Measurements from ENCODE around the gene PPP1R12C.
A peak's percentile ranks its signal among the peaks of the same experiment; 100 is the strongest.

PPP1R12C gene

GRCh38 chr19:55153652-55154264 lies 36.3 kb upstream of the PPP1R12C start:
- no peak for DNase-seq
- TF ChIP-seq GATA1 (IDR thresholded peaks at IDR 0.05; ENCODE audit: low read depth, low read length): no peak
- no peak for TF ChIP-seq POLR2A (IDR thresholded peaks at IDR 0.05; ENCODE audit: low read length)

DNA sequence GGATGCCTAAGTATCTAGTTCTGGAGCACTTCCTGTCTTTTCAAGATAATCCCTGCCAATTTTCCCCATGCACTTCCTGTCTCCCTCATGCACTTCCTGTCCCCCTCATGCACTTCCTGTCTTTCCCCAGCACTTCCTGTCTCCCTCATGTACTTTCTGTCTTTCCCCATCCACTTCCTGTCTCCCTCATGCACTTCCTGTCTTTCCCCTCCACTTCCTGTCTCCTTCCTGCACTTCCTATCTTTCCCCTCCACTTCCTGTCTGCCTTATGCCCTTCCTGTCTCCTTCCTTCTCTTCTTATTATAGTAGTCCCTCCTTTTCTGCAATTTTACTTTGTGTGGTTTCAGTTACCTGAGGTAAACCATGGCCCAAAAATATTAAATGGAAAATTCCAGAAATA lies 34.6 kb upstream of the PPP1R12C start:
- TF ChIP-seq POLR2A (IDR thresholded peaks at IDR 0.05; ENCODE audit: low read length) (no peak), GATA1 (IDR thresholded peaks at IDR 0.05; ENCODE audit: low read depth, low read length) (no peak)
- DNase-seq: no peak

DNA sequence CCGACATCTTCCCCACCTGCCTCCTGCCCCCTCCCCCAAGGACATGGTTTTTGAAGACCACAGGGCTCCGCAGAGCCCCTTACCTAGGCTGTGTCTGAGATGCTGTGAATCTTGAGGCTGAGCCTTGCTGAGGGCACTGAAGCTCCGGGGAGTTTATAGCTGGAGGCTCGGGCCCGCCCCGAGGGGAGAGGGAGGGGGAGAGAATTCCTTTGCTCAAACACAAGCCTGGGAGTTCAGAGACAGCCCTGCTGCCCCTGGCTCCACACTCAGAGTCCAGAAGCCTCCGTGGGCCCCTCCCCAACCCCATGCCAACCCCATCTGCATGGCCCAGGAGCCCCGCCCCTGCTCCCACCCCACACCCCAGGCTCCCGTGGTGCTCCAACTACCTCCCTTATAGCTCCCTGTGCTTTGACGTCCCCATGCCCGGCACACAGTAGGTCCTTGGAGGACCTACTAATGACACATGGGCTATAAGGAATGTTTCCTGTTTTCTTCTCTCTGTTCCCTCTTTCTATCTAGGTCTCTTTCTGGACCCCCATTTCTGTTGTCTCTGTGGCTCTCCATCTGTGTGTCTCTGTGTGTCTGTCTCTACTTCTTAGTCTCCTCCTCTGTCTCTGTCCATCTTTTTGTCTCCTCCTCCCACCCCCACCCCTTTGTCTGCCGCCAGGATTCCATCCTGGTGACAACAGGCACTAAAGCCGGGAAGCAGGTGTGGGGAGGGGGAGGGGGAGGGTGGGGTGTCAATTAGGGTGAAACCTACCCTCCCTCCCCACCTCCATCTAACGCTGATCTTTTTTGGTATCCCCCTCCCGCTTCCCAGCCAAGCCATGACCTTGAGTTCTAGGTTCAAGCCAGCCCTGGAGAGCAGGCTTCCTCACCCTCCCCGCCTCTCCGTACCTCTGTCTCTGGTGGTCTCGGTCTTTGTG lies 31.9 kb upstream of the PPP1R12C start, which contains the start of gene TNNT1:
Gene TNNT1 (minus strand): TSS at position 129 of the 926 bp plus-strand sequence. CDS start 2,049 bp downstream, outside the sequence.
- DNase-seq: no peak
- TF ChIP-seq POLR2A (IDR thresholded peaks at IDR 0.05; ENCODE audit: low read length): no peak
- no peak for TF ChIP-seq GATA1 (IDR thresholded peaks at IDR 0.05; ENCODE audit: low read depth, low read length)

DNA sequence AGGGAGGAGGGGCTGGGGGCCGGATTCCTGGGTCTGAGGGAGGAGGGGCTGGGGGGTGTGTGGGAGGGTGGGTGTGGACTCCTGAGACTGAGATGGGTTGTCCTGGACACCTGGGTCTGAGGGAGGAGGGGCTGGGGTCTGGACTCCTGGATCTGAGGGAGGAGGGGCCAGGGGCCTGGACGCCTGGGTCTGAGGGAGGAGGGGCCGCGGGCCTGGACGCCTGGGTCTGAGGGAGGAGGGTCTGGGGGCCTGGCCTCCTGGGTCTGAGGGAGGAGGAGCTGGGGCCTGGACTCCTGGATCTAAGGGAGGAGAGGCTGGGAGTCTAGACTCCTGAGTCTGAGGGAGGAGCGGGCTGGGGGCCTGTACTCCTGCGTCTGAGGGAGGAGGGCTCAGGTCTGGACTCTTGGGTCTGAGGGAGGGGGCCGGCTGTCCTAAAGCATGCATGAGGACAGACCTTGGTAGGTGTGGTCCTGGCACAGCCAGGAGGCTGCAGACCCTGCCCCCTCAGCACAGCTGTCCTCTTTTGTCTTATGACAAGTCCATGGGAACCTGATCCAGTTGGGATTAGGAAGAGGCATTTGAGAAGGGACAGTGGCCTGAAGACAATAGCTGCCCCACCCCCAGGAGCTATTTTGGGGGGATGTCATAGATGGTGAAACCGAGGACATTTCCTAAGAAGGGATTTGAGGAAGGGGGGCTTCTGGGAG lies 30.3 kb upstream of the PPP1R12C start:
- TF ChIP-seq GATA1 (IDR thresholded peaks at IDR 0.05; ENCODE audit: low read depth, low read length): no peak
- TF ChIP-seq POLR2A (IDR thresholded peaks at IDR 0.05; ENCODE audit: low read length): no peak
- DNase-seq: no peak

- DNase-seq: no peak
- TF ChIP-seq GATA1 (IDR thresholded peaks at IDR 0.05; ENCODE audit: low read depth, low read length) (no peak), POLR2A (IDR thresholded peaks at IDR 0.05; ENCODE audit: low read length) (no peak)
Measured at GRCh38 chr19:55146705-55147273, 29.4 kb upstream of the PPP1R12C start.

DNA sequence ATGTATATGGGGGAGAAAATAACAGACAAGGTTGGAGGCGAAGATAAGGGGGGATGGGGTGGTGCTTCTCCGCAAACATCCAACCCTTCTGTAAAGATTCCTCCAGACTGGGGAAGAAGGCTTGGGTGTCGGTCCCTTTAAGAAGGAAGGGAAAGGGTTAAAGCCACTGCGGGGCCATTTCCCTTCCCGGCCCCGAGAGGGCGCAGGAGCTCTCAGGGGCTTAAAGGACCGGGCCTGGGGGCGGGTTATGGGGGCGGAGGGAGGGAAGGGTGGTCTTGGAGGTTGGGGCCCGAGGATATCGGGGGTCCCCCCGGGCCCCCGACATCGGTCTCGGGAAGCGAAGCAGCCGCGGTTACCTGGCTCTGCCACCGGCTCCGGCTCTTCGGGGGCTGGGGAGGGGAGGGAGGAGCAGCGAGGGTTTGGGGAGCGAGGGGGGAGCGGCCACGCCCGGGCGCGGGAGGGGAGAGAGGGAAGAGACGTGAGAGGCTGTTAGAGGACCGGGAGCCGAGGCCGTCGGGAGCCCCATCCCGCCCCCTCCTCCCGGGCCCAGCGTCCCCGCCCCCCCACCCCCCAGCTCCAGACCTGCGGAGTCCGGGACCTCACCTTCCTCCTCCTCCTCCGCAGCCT lies 28.8 kb upstream of the PPP1R12C start:
- TF ChIP-seq GATA1 (IDR thresholded peaks at IDR 0.05; ENCODE audit: low read depth, low read length) (no peak), POLR2A (IDR thresholded peaks at IDR 0.05; ENCODE audit: low read length) (no peak)
- peak; percentile 55 to 76 for DNase-seq

GRCh38 chr19:55145232-55145631 lies 27.8 kb upstream of the PPP1R12C start:
- no peak for DNase-seq

DNA sequence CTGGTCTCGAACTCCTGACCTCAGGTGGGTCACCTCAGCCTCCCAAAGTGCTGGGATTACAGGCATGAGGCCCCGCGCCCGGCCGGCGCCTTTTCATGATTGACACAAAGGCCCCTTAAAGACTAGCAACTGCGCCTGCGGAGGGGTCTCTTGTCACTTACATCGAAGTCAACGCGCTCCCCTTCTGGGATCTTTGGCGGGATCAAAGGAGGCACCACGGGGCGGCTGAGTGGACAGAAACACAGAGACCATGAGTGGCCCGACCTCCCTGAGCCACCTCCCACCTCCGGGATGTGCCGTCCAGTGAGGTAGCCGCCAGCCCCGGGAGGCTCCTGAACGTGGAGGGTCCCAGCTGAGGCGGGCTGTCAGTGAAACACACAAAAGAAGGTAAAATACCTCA lies 24.3 kb upstream of the PPP1R12C start:
- no peak for TF ChIP-seq GATA1 (IDR thresholded peaks at IDR 0.05; ENCODE audit: low read depth, low read length)
- TF ChIP-seq POLR2A (IDR thresholded peaks at IDR 0.05; ENCODE audit: low read length): no peak
- no peak for DNase-seq

More at GRCh38 chr19:55145232-55145631, 27.8 kb upstream of the PPP1R12C start:
- TF ChIP-seq GATA1 (IDR thresholded peaks at IDR 0.05; ENCODE audit: low read depth, low read length) (no peak), POLR2A (IDR thresholded peaks at IDR 0.05; ENCODE audit: low read length) (no peak)

GRCh38 chr19:55137915-55138314 lies 20.5 kb upstream of the PPP1R12C start:
- no peak for DNase-seq
- TF ChIP-seq GATA1 (IDR thresholded peaks at IDR 0.05; ENCODE audit: low read depth, low read length): no peak
- TF ChIP-seq POLR2A (IDR thresholded peaks at IDR 0.05; ENCODE audit: low read length): no peak

DNA sequence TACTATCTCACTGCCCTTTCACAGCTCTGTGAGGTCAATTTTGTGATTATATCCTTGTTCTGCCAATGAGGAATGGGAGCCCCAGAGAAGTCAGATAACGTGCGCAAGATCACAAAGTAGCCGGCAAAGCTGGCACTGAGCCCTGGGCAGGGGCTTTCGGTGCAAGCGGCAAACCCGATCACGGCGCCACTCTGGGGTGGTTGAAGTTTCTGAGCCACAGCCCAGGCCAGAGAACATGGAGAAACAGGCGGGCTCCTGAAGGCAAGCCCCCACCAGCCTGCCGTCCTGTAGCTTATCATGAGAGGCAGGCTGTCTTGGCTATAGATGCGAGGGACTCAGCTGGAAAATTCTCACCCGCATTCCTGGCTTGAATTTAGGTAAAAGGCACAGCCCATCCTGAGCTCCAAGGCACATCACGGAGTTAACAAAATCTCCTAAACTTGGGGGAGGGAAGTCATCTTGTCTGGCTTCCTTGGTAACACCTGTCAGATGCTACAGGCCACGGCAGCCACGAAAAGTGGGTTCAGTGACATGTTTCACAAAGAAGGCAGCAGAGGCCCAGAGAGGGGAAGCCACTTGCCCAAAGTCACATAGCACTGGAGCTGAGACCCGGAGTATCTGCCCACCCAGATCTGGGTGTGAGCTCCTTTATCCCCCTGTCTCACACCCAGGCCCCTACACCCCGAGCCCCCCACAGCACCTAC lies 19.1 kb upstream of the PPP1R12C start:
- no peak for TF ChIP-seq POLR2A (IDR thresholded peaks at IDR 0.05; ENCODE audit: low read length)
- TF ChIP-seq GATA1 (IDR thresholded peaks at IDR 0.05; ENCODE audit: low read depth, low read length): no peak

GRCh38 chr19:55134736-55135135 lies 17.3 kb upstream of the PPP1R12C start:
- no peak for DNase-seq
- no peak for TF ChIP-seq GATA1 (IDR thresholded peaks at IDR 0.05; ENCODE audit: low read depth, low read length)
- TF ChIP-seq POLR2A (IDR thresholded peaks at IDR 0.05; ENCODE audit: low read length): no peak

More for the DNA sequence above, 19.1 kb upstream of the PPP1R12C start:
- DNase-seq: no peak

DNA sequence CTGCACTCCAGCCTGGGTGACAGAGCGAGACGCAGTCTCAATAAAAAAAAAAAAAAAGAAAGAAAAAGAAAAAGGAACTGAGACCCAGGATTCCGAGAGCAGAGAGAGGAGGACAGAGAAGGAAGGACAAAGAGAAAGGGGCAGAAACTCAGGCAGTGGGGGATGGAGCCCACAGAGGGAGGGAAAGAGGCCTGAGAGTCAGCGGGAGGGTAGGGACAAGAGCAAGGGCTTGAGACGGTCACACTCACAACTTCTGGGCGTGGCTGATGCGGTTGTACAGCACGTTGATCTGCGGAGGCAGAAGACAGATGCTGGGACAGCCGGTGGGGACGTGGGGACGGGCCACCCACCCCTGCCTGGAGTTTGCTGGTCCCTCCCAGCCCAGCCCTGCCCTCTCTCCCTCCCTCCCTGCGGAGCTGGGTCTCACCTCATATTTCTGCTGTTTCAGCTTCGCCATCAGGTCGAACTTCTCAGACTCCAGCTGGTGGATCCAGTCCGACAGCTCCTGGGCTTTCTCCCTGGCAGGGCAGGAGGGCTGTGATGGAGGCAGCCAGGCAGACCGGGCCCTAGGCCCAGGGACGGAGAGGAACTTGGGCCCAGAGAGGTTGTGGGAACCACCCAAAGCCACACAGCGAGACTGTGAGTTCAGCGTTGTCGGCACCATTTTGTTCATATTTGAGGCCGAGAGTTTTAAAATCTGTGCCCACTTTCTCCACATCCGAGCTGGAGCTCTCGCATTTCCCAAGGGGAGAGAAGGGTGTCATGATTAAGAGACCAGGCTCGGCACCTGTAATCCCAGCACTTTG lies 16.4 kb upstream of the PPP1R12C start:
- DNase-seq: no peak
- TF ChIP-seq POLR2A (IDR thresholded peaks at IDR 0.05; ENCODE audit: low read length) (no peak), GATA1 (IDR thresholded peaks at IDR 0.05; ENCODE audit: low read depth, low read length) (no peak)
